ENCODE results near the gene COL8A2.
A peak's percentile ranks its signal among the peaks of the same experiment; 100 is the strongest.

Gene COL8A2

GRCh38 chr1:36109041-36109679 is 15.9 kb downstream of the COL8A2 start:
- peak in 1 of 2 experiments; percentile 16 for DNase-seq

DNA sequence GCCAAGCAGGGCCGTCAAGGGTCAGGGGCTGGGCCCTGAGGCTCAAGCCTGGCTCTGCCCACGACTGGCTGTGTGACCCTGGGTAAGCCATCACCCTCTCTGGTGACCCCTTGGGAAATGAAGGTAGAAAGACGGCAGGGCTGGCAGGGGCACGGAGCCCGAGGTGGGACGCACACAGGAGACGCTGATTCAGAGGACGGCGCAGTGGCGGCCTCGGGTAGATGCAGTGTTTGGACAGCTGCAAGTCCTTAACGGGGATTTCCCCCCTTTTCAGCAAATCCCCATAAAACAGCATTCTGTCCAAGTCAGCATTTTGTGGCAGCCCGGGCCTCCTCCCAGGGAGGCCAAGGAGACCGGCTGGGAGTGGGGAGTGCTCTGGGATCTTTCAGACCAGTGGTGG is 16.7 kb downstream of the COL8A2 start:
- DNase-seq: no peak

- no peak for DNase-seq
Measured at GRCh38 chr1:36107394-36107793, 17.6 kb downstream of the COL8A2 start.

DNA sequence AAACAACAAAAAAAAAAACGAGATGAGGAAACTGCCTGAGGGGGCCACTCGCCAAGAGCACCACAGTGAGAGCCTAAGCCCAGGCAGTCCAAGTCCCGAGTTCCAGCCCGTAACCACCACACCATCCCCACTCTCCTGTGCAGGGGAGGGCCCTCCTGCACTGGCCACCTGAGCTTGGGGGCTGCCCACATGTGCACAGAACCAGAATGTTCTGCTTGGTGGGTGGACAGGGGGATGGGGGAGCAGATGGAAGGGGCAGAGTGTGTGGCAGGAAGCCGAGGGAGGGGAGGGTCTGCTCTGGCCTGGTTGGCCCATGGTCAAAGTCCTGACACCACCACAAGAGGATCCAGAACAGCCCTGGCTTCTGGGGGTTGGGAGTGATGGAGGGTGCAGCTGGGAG is 18.8 kb downstream of the COL8A2 start:
- DNase-seq: no peak

GRCh38 chr1:36101546-36101945 is 23.5 kb downstream of the COL8A2 start:
- DNase-seq: no peak

GRCh38 chr1:36100376-36100775 is 24.6 kb downstream of the COL8A2 start:
- DNase-seq: no peak

GRCh38 chr1:36099681-36100341 is 25.2 kb downstream of the COL8A2 start:
- peak in 1 of 2 experiments; percentile 39 for DNase-seq

DNA sequence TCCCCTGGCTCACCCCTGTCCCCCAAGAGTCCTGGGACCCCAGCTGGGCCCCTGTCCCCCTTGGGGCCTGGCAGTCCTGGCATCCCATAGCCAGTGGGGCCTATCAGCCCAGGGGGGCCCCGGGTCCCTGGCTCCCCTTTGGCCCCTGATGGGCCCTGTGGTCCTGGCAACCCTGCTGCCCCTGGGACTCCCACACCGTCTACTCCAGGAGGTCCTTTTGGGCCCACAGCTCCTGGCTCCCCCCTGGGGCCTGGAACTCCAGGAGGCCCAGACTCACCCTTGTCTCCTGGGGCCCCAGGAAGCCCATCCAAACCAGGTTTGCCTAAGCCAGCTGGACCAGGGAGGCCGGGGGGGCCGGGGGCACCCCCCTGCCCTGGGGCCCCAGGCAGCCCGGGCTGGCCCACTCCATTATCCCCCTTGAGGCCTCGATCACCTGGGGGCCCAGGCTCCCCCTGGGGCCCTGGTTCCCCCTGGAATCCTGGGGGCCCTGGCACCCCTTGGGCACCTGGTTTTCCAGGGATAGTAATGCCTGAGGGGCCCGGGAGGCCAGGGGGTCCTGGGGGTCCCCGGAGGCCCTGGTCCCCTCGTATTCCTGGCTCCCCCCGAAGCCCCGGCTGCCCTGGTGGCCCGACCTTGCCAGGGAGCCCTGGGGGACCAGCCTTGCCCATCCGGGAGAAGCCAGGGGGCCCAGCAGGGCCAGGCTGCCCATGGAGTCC is 26.2 kb downstream of the COL8A2 start:
- no peak for DNase-seq

DNA sequence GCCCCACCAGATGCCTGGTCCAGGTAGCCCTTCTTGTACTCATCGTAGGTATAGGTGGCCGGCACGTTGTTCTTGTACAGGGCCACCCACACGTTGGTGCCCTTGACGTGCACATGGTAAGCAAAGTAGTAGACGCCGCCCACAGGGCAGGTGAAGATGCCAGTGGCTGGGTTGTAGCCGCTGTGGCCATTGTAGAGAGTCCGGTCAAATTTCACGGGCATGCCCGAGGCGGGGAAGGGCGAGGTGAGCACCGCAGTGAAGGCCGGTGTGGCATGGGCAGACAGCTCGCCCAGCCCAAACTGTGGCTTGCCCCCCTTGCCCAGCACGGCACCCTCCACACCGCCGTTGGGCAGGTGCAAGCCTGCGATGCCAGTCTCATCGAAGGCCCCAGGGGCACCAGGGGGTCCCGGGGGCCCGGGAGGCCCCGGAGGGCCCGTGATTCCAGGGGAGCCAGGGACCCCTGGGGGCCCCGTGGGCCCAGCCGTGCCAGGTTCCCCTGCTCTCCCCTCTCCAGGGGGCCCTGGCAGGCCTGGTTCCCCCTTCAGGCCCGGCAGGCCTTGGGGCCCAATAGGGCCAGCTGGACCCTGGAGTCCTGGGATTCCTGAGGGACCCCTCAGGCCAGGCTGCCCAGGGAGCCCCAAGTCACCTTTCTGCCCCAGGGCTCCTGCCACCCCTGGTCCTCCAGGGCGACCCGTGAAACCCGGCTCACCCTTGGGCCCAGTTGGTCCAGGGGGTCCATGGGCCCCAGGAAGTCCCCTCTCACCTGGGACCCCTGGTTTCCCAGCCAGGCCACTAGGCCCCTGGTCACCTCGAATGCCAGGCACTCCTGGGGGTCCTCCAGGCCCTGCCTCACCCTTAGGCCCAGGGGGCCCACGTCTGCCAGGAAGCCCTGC is 27.1 kb downstream of the COL8A2 start:
- no peak for DNase-seq

GRCh38 chr1:36096500-36097432 is 28.3 kb downstream of the COL8A2 start:
- DNase-seq: peak in 1 of 2 experiments; percentile 5

DNA sequence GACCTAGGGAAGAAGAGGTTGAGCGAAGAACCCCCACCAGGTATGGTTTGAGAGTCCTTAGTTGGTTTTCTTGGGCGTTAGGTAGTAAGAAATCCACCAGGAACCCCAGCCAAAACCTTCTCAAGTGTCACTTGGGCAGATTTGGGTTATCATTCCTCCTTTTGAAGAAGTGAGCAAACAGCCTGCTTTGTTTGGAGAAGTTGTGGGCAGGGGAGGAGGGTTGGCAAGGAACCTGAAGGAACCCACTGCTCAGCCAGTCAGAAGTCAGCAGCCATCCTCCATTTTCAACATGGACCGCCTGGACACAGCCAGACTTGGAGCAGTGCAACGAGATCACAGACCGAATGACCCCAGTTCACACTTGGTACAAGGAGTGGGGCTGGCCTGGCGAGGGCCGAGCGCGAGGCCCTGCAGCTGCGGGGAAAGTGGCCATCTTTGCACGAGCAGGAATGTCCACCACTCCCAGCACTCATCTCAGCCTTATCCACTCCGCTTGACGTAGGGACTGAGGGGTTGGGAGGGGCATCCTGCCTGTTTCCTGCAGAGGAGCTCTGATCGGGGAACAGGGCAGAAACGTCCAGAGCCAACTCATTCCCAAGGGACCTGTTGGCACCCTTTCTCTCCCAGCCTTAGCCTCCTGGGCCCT is 29.1 kb downstream of the COL8A2 start:
- no peak for DNase-seq

DNA sequence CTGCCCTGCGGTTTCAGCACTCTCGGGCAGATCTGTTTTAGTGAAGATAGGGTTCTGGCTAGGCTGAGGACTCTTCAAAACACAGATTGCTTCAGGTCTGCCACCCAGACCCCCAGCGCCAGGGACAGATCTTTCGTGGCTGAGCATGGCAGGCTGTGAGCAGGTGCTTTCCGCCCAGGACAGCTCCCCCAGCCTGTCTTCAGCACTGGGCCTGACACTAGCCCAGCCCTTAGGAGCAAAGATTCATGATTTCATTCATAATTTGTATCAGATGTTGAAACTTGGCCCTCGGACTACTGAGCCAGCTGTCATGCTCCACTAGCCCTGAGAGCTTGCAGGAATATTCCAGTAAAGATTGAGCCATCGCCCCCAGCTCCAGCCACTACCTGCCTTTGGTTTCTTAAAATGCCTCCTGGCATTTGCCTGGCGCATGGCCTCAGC is 30.4 kb downstream of the COL8A2 start:
- DNase-seq: no peak

DNA sequence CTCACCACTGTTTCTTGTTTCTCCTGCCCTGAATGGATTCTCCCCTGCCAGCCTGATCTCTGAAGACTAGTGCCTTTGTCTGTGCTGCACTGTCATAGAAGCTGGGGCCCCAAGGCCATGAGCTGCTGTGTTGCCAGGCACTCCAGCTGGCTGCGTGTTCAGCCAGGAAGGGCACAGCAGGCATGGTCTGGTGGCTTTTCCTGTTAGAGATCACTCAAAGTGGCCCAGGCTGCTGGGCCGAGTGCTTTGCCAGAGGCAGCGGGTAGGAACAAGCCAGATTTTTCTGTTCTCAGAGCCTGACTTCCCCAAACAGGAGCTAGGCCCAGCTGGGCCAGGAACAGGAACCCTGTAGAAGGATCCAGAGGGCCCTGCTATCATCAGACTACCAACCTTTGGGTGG is 31.1 kb downstream of the COL8A2 start:
- DNase-seq: no peak

GRCh38 chr1:36093226-36093625 is 31.8 kb downstream of the COL8A2 start:
- DNase-seq: no peak

DNA sequence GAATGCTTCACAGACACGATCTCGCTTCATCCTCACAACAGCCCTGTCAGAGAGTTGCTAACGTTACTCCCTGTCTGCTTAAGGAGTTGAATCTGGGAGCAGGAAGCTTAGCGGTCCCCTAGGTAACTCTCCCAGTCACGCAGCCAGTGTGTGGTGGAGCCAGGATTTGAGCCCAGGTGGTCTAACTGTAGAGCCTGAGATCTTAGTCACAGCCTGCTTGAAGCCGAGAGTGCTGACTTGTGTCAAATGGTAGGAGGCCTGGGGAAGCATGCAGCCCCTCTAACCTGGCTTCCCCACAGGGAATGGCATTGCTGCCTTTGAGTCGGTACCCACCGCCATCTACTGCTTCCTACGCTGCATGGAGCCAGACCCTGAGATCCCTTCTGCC is 32.2 kb downstream of the COL8A2 start:
- DNase-seq: no peak

DNA sequence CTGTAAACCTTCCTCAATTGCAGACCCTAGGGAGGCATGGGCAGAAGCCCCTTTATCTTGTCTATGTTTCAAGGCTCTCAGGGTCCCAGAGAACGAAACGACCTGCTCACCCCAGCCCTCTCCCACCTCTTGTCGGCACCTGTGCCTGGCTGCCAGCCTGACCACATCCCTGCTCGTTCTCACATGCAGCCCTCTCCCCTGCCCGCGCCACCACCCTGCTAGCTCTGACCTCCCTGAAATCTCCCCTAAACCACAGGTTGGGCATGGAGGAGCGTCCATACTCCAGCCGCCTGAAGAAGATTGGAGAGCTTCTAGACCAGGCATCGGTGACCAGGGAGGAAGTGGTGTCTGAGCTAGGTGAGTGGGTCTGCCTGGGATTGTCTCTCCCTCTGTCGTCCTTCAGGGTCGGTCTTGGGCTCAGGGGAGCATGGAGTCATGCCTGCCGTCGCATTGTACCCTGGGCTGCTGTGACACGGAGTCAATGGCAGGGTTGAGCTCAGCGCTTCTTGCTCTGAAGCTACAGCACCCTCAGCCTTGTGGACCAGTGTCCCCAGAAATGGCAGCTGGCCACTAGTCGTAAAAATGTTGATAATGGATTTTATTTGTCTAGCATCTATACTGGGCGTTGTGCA is 32.7 kb downstream of the COL8A2 start:
- DNase-seq: no peak

- no peak for DNase-seq
Measured at GRCh38 chr1:36091698-36092097, 33.3 kb downstream of the COL8A2 start.

- no peak for DNase-seq
Measured at GRCh38 chr1:36091141-36091540, 33.9 kb downstream of the COL8A2 start.

DNA sequence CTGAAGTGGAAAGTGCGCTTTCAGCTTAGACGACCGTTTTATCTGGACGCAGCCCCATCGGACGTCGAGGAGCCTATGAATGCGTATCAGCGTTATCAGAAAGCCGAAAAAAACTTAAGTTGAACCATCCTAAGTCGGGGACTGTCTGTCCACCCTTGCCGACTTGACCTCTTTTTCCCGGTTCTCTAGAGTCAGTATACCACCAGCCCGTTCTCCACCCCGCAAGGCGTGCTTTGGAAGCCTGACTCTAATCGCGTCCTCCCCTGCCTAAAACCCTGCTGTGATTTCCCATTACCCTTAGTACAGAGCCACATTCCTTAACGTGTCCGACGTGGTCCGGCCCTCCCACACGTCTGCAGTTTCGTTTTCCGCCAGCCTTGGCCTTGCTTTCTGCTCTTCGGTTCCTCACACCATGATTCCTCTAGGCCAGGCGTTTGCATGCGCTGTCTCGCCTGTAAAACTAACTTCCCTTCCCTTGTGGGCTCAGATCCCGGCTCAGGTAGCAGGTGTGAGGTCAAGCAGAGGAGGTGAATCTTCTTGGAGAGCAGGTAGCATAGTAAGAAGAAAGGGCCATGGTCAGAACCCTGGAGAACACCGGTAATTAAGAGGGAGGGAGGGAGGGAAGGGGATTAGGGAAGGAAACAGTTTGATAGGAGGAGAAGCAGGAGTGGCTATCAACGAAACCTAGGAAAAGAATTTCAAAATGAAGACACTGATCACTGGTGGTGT is 35.5 kb downstream of the COL8A2 start:
- peak in 1 of 2 experiments; percentile 7 for DNase-seq
